Endometrial microvascular endothelial cells (primary cell): ENCODE measurements around the gene SLX4IP. TPM values are rescaled to one million over a fixed set of nuclear protein-coding genes. Genes with fewer than 3 reads are reported as not detected.

Experiments
- in situ Hi-C: cut with HindIII; loops from 2 replicates; pipeline ENCODE4 v1.10.0; 2017; ENCODE audit warnings: low sequenced_read_pairs, low pct_unique_long_range_greater_than_20kb; ENCODE audit errors: inconsistent ontology term
- total RNA-seq: library from RNA; depleted of rRNA; stranded (reverse); fragments of >200 nt; gene quantifications from one replicate; pipeline ENCODE4 v1.2.3, GENCODE V29; 2015; ENCODE audit errors: inconsistent ontology term

SLX4IP gene
- total RNA-seq, 1 donor from 2014 or later, result 2.6 TPM

DNA sequence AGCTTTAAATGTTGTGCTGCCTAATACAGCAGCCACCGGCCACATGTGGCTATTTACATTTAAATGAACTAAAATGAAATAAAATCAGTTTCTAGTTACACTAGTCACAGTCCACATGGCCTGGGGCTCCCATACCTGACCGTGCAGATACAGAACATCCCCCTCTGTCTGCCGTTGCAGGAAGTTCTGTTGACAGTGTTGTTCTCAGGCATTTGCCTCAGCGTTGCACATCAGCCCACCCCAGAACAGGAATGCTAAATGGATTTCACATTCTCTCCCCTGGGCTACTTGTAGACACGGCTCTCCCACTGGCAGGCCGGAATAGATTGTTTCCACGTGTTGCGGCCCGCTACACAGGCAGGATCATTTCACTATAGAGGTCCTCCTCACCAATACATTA, 212.4 kb downstream of the SLX4IP start:
- in situ Hi-C loops, result loop anchor here (10.0 kb wide), 1 partner anchor 183 kb away; no protein-coding TSS in a partner anchor

DNA sequence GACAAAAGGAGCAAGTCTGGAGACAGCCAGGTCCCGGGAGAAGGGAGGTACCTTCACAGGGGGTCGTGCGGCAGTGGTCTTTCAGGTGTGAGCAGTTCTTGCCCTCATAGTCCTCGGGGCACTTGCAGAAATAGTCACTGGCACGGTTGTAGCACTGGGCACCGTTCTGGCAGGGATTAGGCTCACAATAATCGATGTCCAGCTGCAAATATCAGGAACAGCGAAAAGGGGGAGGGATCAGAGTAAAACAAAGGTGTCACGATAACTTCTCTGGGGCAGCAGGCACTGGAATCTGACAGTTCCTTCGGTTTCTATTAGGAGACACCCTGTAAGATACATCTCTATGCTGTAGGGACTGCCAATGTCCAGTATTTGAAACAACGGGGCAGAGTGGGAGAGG, 212.8 kb downstream of the SLX4IP start:
- in situ Hi-C loops, result loop anchor here (10.0 kb wide), 1 partner anchor 183 kb away; no protein-coding TSS in a partner anchor

GRCh38 chr20:10648651-10649050, 213.5 kb downstream of the SLX4IP start:
- in situ Hi-C loops, result loop anchor here (10.0 kb wide), 1 partner anchor 184 kb away; no protein-coding TSS in a partner anchor

DNA sequence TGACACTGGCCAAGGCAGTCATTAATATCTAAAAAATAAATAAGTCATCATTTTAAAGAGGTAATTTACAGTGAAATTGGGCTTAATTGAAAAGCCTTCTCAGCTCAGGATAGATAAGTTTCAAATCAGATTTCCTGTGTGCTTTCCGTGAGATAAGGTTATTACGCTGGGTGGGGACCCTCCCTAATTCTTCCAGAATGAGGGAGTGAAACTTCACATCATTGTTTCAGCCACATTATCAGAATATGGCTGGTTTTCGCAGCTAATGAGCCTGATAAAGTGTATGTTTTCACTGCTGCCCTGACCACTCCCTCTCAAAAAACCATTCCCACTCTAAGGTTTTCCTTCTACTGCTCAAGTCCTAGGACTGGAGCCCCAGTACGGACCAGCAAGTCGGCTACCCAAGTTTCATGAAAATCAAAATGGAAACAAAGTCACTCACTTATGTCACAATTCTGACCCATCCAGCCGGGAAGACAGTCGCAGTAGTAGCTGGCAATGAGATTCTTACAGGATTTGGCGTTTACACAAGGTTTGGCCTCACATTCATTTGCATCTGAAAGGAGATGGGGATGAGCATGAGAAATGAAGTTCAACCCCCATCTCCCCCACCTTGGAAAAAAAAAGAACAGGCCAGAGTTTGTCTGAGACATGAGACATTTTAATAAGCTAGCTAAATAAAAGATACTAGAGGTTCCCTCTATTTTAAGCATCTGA, 214.1 kb downstream of the SLX4IP start:
- in situ Hi-C loops, result loop anchor here (10.0 kb wide), 1 partner anchor 184 kb away; no protein-coding TSS in a partner anchor

DNA sequence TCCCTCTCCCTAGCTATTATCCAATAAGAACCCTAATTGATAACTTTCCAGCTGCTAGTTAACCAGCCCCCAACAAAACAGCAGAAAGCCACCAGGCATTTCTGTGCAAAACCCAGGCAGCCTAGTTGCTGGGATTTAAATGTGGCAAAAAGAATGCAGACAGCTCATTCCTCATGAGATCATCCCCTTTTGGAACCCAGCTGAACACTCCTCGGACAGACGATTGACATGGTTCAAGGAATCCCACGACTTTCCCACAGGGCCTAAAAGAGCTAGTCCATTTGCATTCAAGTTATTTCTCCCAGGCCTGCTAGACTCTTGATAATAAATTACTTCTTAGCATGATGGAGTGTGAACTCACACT, 214.7 kb downstream of the SLX4IP start:
- in situ Hi-C loops, result loop anchor here (10.0 kb wide), 1 partner anchor 185 kb away; no protein-coding TSS in a partner anchor

DNA sequence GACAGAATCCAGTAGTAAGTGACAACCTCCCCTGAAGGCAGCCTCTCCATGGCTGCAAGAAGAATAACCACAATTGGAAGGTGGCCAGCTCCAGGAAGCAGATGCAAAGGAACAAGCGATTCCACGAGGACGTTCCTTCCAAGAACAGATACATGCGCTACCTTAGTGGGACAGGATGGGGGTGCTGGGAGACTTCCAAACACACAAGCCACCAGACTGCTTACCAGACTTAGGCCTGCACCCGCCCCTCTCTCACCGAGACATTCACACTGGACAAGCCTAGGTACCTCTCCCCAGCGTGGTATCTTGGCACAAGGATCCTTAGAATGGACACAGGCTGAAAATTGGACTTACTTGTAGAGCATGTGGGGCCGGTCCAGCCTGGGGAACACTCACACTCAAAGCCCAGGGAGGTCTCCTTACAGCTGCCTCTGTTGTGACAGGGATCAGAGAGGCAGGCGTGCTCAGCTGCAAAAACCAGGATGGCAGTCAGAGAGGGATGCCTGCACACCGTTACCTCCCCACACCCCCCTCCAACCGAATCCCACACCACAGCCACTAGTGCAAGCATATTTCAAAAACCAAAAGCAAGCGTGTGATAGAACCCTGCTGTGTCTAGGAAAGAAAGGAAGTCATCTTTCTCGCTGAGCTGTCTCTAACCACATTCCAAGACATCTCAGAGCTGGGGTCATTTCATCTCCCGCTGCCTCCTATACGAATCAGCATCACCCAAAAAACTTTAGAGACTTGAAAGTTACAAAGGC, 216.3 kb downstream of the SLX4IP start:
- in situ Hi-C loops, result no loop called here

DNA sequence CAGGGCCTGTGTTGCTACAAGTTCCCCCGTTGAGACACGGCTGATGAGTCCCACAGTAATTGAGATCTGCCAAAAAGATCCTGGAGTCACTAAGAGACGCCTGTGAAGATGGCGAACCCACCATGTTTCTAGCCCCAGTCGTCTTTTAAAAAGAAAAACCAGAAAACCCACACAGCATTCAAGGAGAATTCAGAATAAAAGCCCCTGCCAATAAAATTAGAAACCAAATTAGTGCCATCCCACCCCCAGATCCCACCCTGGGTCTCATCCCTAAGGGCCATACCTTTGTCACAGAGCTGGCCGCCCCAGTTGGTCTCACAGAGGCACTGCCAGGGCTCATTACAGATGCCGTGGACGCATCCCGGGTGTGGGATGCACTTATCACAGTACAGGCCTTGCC, 217.1 kb downstream of the SLX4IP start:
- in situ Hi-C loops, result no loop called here

- in situ Hi-C loops, result no loop called here
Observed at GRCh38 chr20:10652660-10653261, 217.7 kb downstream of the SLX4IP start.

- in situ Hi-C loops, result no loop called here
Observed at GRCh38 chr20:10653599-10654249, 218.6 kb downstream of the SLX4IP start.

GRCh38 chr20:10654250-10654610, 219.1 kb downstream of the SLX4IP start:
- in situ Hi-C loops, result no loop called here

GRCh38 chr20:10654630-10655029, 219.5 kb downstream of the SLX4IP start:
- in situ Hi-C loops, result no loop called here

GRCh38 chr20:10655720-10656669, 220.9 kb downstream of the SLX4IP start:
- in situ Hi-C loops, result no loop called here

GRCh38 chr20:10657453-10657852, 222.3 kb downstream of the SLX4IP start:
- in situ Hi-C loops, result no loop called here

DNA sequence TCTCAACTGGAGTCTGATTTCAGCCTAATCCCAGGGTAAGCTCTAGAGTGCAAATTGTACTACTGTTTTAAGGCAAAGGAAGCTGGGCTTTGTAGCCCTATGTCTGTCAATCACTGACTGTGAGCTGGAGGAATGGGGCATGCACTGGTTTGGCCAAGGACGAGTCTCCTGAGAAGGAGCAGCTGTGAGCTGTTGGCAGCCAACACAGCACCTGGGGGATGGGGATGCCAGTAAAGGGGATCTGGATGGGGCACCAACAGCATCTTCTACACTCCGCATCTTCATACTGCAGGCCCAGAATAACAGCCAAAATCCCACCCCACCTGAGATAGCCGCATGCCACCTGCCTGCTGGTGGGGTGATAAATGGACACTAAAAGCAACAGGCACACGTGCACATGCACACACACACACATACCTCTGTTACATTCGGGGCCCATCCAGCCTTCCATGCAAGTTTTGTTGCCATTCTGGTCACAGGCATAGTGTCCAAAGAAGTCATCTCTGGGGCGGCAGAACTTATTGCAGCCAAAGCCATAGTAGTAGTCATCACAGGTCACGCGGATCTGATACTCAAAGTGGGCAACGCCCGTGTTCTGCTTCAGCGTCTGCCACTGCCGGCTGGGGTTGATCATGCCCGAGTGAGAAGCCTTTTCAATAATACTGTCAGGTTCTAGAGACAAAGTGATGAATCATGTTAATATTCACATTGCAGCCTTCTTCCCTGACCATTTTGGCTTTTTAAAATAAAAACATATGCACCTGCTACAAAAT, 223.1 kb downstream of the SLX4IP start:
- in situ Hi-C loops, result no loop called here

GRCh38 chr20:10658876-10659632, 223.9 kb downstream of the SLX4IP start:
- in situ Hi-C loops, result no loop called here

- in situ Hi-C loops, result no loop called here
Observed at GRCh38 chr20:10659651-10660601, 224.8 kb downstream of the SLX4IP start.
